RCC 7860 (cell line): ENCODE data around the gene PTPRT.
"Not testable (repeated sequence)": the region's sequence is repeated elsewhere in the genome, so short reads cannot be mapped to it uniquely, and the experiment has no call there.

Experiments used
- DNase-seq: peaks from one replicate; pipeline ENCODE4 v3.0.0-alpha.2; 2015; ENCODE audit warnings: low spot score
- FAIRE-seq: peaks from 2 replicates; lab custom pipeline; 2012; peaks lifted over from hg19 to GRCh38; lab: Jason Lieb, UNC

Gene PTPRT

DNA sequence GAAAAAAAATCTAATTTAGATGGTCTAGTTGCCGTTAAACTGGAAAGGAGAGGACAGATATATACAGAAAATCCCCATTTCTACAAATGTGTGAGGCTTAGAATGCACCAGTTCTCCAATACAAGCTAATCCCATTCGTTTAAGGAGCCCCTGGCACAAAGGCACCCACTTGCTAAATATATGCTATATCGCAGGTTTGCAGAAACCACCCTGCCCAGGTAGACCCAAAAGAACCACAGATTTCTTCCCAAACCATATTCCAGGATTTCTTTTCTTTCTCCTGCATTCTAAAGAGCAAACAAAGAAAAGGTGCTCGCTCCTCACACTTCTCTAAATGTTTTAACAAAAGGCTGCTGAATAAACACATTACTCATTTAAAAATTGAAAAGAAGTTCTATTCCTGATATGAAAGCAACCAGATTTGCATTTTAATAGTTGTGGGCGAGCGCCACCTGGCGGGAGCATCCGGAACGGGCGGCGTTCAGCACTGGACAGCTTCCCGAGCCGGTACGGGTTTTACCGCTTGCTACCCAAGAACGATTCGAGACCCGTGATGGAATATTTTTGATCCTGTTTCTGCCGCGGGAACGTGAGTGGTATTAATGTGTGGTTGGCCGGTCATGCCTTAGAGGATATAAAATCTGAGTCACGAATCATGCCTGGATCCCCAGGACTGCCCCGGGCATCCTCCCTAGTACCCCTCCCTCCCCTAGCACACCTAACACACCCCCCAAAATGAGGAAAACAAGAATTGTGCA is 2.1 kb downstream of the PTPRT start:
- FAIRE-seq, result peak; percentile 50
- peak; percentile 49 for DNase-seq

DNA sequence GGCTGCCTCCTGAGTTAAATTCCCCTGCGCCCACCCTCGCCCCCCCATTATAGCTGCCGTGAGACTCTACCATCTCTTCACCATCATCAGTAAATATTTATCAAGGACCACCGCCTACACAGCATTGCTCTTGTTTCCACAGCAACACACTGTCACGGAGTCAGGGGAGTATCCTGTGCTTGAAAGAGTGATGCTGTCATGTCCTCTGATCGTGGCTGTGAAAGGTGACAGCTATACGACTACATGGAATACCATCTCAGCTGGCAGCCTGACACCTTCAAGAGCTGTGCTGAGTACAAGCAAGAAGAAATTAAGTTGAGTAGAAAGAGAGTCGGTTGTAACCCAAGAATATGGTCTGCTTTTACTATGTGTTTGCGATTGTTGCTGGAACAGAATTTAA is 3.4 kb downstream of the PTPRT start:
- DNase-seq (no peak), FAIRE-seq (no peak)

DNA sequence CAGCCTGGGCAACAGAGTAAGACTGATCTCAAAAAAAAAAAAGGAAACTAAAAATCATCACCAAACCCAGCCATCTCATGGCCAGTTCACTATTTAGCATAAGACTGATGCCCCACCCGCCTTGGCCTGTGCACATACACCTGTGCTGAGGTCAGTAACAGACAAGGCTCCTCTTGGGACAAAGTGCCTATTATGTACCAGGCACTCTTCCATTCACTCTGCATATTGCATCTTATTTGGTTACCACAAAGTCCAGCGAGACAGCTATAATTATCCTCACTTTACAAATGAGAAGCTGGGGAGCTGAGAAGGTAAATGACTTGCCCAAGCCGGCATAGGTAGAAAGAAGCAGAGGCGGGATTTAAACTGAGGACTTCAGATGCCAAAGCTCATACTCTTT is 3.8 kb downstream of the PTPRT start:
- no peak for FAIRE-seq
- no peak for DNase-seq

DNA sequence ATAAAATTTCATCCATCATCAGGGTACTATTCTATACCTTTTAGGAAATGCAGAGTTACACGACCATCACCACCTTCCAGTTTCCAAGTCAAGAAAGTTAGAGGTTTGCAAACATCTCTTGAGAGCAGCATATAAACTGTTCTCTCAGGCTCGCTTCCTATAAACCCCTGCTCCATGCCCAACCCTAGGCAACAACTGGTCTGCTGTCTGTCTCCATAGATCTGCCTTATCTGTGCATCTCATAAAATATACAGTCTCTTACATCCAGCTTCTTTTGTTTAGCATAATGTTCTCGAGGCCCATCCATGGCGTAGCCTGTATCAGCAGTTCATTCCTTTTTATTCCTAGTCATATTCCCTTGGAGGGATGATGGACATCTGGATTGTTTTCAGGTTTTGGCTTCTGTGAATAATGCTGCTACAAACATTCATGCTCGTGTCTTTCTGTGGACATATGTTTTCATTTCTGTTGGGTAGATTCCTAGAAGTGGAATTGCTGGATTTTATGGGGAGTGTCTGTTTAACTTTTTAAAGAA is 6.1 kb downstream of the PTPRT start:
- DNase-seq, result no peak
- FAIRE-seq, result no peak

DNA sequence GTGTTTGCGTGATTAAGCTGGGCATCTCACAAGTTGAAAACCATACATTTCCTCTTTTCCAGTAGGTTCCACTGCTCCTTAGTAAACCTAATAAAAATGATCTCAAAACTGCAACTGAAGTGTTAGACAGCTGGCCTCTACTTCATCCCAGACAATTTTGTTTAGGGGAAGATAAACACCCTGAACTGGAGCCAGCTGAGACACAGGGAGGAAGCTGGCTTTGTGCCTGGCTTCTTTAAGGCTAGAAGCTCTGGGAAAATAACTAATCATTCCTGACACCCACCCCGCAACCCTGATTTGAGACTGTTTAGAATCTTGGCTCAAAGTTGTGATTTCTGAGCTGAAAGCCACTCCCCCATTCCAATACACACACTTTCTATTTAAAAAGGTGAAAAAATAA is 11.6 kb downstream of the PTPRT start:
- DNase-seq, result no peak

DNA sequence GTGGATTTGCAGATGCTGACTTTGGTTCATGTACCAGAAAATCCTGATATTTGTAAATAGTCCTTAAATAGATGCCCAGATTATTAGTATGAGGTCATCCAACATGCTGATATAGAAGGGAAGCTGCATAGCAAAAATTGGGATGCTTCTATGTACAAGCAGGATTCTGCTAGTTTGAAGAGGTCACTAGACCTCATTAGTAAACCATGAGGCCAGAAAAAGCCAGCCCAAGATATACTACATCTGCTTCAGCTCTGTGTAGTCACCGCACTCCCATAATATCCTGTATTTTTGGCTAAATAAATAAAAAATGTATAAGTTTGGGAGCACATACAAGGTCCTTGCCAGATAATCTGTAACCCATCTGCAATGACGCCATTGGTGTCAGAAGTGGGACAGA is 13.0 kb downstream of the PTPRT start:
- DNase-seq (no peak), FAIRE-seq (no peak)

More for the DNA sequence above, 11.6 kb downstream of the PTPRT start:
- no peak for FAIRE-seq

DNA sequence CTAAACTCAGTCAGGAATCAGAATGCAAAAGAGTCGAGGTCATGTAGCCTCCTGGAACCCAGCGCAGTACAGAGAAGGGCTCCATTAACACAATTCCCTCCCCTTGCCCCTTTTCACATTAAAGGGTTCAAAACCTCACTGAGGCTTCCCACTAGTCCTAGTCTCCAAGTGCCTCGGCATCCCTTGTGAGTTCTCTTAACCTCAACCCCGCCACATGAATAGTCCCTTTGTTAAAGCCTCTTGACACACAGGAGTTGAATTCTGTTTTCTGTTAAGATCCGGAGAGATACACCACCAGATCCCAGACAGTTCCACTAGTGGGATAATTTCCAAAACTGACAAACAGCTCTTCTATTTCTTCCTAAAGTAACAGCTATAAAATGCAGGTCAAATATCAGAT is 17.8 kb downstream of the PTPRT start:
- FAIRE-seq, result no peak
- DNase-seq, result no peak

DNA sequence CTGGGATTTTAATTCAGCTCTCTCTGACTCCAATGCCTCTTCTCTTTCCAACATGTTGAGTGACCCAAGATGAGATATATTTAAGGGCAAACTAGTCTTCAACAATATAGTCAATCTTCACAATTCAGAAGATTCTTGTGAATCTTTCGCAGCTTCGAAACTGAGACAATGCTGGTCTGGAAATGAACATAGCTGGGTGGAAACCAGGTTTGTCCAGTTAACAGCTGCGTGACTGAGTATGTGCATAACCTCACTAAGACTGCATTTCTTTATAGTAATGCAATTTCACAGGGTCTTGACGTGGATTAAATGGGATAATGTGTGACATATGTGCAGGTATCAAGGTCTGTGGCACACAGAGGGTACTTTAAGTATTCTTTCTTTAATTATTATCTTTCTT is 18.9 kb downstream of the PTPRT start:
- FAIRE-seq, result no peak
- DNase-seq, result no peak

DNA sequence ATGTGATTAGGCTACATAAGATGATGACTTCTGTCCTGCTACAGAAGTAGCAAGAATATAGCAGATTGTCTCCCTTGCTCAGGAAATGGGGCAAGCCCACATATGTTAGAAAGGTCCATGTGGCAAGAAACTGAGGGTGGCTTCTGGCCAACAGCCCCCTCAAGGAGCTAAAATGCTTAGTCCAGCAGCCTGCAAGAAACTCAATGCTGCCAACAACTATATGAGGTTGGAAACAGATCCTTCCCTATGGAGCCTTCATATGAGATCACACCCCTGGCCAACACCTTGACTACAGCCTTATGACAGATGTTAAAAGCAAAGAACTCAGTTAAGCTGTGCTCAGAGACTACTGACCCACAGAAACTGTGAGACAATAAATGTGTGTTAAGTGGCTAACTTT is 22.1 kb downstream of the PTPRT start:
- FAIRE-seq (no peak), DNase-seq (no peak)

DNA sequence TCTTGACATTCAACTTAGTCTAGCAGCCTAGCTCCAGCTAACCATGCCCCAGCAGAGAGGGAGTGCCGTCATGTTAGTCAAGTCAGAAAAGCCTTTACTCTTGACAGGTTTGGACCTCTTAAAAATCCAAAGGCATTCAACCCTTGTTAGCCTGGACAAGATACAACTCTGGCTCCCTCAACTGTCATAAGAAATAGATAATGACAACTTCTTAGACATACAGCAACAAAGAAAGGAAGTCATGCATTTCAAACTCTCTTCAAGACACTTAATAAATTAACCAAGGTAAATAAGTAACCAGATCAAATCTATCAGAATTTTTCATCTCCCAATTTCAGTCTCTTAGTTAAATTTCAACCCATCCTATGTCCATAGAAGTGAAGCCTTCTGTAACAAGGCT is 22.7 kb downstream of the PTPRT start:
- peak; percentile 32 for DNase-seq
- FAIRE-seq, result peak; percentile 41

DNA sequence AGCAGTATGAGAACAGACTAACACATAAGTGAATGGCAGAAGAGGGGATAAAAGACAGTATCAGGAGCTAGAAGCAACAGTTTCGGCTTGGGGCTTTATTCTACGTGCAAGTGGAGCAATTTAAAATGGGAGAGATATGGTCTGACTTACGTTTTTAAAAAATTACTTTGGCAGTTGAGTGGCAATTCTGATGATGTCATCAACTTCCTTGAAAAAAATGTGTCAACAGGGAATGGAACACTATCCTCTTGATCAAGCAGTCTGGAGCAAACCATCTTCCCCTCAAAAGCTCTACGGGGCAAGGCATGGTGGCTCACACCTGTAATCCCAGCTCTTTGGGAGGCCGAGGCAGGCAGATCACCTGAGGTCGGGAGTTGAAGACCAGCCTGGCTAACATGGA is 24.1 kb downstream of the PTPRT start:
- FAIRE-seq, result no peak
- no peak for DNase-seq

DNA sequence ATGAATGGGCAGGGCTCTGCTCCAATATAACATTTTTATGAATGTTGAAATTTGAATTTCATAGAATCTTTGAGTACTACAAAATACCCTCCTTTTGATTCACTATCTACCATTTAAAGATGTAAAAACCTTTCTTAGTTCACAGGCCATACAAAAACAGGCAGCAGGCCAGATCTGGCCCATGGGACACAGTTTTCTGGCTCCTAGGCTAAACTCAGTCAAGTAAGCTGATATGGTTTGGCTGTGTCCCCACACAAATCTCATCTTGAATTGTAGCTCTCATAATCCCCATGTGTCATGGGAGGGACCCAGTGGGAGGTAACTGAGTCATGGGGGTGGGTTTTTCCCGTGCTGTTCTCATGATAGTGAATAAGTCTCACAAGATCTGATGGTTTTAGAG is 25.0 kb downstream of the PTPRT start:
- not testable (repeated sequence) for FAIRE-seq, DNase-seq

DNA sequence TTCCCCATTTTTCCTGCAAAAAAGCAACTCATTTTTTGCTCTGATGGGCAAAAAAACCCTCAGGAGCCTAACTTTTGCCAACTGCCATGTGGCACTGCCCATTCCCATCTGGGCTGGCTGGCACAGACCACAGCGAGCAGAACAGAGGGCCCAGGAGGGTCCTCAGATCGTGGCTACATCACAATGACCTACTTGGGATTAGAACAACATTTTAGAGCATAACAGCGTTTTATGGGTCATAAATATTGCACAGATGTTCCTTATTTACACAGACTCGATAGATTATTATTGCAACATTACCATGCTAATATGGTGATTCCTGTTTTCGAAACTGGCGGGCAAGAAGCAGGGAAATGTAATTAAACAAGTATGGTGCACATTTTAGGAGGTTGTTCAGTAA is 28.0 kb downstream of the PTPRT start:
- no peak for DNase-seq
- no peak for FAIRE-seq

DNA sequence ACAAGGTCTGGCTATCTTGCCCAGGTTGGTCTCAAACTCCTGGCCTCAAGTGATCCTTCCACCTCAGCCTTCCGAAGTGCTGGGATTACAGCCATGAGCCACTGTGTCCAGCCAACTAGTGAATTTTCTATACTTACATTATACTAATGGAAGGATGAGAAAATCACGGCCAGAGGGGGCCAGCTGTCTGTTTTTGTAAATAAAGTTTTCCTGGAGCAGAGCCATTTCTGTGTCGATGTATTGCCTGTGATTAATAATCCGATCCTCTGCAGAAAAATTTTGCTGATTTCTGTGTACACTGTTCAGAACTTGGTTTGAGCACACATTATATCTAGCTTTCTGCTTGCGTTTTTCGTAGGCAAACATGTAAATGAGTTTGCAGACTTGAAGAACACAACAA is 28.8 kb downstream of the PTPRT start:
- DNase-seq, result no peak
- no peak for FAIRE-seq

DNA sequence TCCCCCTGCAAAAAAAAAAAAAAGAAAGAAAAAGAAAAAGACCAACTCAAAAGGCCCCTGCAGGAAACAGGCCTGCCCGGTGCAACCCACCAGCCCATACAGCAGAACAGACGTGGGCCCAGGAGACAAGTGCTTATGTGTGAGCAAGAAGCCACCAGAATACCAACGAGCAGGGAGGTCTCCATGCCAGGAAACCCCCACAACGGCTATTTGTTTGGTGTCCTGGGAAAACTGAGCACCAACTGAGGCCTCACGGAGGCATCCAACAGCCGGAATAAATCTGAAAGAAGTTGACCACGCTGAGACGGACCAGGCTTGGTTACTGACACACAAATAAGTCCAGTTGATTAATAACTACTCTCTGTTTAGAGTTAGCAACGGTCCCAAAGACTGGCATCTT is 29.7 kb downstream of the PTPRT start:
- DNase-seq (no peak), FAIRE-seq (no peak)

DNA sequence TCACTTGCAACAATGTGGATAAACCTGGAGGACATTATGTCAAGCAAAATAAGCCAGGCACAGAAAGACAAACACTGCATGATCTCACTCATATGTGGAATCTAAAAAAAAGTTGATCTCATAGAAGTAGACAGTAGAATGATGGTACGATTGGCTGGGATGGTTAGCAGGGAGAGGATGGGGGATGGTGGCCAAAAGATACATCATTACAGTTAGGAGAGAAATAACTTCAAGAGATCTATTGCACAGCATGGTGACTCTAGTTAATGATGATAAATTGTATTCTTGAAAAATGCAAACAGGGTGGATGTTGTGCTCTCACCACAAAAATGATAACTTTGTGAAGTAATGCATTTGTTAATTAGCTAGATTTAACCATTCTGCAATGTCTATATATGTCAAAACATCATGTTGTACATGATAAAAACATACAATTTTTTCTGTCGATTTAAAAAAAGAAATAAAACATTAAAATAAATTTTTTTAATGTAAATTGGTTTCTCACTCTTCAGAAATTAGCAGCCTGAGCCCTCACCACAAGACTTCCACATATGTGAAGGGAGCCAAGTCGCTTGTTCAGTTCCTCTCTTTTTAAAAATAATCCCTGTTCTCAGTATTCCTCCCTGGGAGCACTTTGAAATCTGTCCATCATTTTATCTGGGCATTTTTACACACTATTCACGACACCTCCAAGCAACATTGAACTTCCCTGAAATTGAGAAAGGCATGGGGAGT is 34.2 kb downstream of the PTPRT start:
- DNase-seq, result no peak
- no peak for FAIRE-seq

DNA sequence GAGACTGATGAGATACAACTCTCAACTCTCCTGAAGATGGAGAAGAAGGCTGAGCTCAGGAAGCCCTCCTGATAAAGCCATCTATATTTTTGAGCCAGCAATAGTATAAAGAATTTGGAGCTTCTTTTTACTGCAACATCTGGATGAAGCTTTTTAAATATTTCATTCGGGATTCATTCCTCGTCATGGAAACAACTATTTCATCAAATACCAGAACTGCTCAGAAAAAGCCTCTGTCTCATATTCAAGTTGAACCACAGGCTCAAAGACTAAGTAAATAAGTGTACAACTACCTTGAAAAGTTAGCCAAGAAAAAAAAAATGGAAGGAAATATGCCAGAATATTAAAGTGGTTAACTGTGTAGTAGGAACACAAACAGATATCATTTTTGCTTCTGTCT is 37.8 kb downstream of the PTPRT start:
- FAIRE-seq, result no peak
- no peak for DNase-seq

DNA sequence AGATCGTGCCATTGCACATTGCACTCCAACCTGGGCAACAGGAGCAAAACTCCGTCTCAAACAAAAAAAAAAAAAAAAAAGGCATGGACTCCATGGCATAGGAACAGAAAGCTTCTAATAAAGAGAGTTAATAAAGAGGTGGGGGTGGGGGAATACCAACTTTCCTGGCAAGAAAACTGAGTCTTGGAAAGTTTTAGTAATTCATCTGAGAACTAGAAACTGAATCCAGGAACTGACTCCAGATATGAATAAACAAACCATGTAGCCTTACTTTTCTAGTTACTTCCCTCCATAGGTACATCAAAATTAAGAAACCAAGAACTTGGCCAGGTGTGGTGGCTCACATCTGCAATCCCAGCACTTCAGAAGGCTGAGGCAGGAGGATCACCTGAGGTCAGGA is 38.5 kb downstream of the PTPRT start:
- FAIRE-seq, result no peak
- DNase-seq, result no peak

DNA sequence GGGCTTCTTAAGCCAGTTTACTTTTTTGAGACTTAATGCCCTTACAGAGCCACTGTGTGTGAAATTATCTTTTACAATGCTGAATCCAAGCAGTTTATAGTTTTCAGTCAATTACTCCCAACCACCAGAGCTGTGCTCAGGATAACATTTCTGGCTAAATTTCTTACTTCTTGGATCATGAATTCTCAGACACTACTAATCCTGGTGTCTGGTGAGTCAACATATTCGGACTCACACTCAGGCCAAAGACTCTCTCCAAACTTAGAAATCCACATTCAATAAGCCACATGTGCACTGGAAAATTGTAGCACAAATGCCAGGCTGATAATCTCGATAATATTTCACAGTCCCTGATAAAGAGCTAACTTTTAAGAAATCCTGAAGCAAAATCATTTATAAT is 49.0 kb downstream of the PTPRT start:
- peak; percentile 32 for DNase-seq
- no peak for FAIRE-seq

DNA sequence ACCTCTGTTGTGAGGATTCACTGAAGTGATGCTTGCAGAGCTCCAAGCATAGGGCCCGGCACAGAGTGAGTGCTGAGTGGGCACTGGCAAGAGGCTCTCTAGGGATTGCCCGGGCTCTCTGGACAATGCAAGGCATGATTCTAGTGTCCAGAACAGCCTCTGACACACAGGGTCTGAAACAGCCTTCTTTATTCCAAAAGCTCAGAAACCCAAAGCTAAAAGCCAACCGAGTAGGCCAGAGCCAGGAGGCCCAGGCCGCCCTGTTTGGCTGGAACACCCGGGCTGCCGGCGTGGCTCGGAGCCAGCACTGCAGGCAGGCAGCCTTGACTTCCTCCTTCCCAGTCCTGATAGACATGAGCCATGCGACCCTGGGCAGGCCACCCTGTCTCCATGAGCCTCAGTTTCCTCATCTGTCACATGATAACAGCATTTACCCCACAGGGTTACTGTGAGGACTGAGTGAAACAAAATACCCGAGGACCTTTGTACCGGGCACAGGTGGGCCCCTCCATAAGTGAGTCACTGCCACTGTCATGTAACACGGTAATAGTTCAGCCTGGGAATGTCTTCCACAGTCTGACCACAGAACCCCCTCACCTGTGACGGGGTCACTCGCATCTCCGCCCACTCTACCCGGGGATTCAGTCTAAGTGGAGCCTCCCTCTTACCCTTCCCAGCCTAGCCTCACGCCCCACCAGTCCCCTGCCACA is 51.5 kb downstream of the PTPRT start:
- DNase-seq (peak; percentile 49), FAIRE-seq (no peak)

DNA sequence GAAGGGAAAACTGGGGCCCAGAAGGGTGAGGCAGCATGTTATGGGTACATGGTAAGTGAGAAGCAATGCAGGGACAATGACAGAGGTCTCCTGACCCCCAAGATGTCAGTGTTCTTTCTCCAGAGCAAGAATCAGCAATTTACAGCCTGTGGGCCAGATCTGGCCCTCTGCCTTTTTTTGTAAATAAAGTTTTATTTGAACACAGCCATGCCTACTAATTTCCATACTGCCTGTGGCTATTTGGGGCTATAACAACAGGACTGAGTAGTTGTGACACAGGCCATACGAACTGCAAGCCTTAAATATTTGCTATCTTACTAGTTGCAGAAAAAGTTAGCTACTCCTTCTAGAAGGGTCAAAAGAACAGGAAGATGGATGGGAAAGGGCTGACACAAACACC is 52.5 kb downstream of the PTPRT start:
- DNase-seq (no peak), FAIRE-seq (no peak)

DNA sequence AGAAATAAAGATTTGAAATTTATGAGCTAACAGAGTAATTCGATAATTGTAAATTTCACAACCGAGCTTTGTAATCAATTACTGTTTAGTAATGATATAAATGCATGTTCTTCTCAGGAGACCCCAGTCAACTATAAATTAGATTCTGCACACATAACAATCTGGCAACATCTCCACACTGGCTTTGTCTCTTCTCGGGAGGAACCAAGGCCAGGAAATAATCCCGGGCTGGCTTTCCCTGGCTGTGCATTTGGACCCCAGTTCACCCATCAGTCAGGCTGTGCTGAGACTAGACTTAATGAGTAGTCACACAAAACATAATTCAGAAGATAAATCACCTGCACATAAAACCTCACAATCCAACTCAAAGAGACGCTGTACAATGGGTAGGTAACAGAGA is 65.5 kb downstream of the PTPRT start:
- FAIRE-seq (no peak), DNase-seq (no peak)
